Activated CD8-positive, alpha-beta T cell treated with anti-CD3 and anti-CD28 coated beads for 36 hours (primary cell): ENCODE results near the gene DGKB. TPM values are rescaled to one million over a fixed set of nuclear protein-coding genes. Genes with fewer than 3 reads are reported as not detected.

Source experiments
- ATAC-seq: fragments of 200-7000 bp; cut with Tn5 transposase; one replicate; pipeline ENCODE4 v1.10.0; 2021; ENCODE audit warnings: mild to moderate bottlenecking, moderate library complexity
- CTCF ChIA-PET: fragments of 350-600 bp; sonication (Branson Sonifier 250); formaldehyde crosslinking; loops from one replicate; lab custom pipeline; 2021; ENCODE audit warnings: antibody characterized with exemption; lab: Charles Lee
- POLR2A ChIA-PET: fragments of 350-600 bp; sonication (Branson Sonifier 250); formaldehyde crosslinking; loops from one replicate; lab custom pipeline; 2021; ENCODE audit warnings: antibody characterized with exemption; lab: Charles Lee
- DNase-seq: peaks from one replicate; pipeline ENCODE4 v3.0.0-alpha.2; 2020
- H3K27ac Mint-ChIP-seq: one replicate; pipeline ENCODE4 v1.8.0; 2021; ENCODE audit warnings: mild to moderate bottlenecking, mixed read lengths
- H3K27me3 Mint-ChIP-seq: one replicate; pipeline ENCODE4 v1.8.0; 2021; ENCODE audit warnings: mixed read lengths
- H3K36me3 Mint-ChIP-seq: one replicate; pipeline ENCODE4 v1.8.0; 2021; ENCODE audit warnings: low read depth, mixed read lengths
- H3K4me1 Mint-ChIP-seq: one replicate; pipeline ENCODE4 v1.8.0; 2021; ENCODE audit warnings: low read depth, mixed read lengths
- H3K4me3 Mint-ChIP-seq: one replicate; pipeline ENCODE4 v1.8.0; 2021; ENCODE audit warnings: mild to moderate bottlenecking, moderate library complexity, mixed read lengths
- H3K9me3 Mint-ChIP-seq: one replicate; pipeline ENCODE4 v1.8.0; 2021; ENCODE audit warnings: mixed read lengths
- intact Hi-C: fragments of 100-400 bp; cut with micrococcal nuclease; formaldehyde crosslinking; loops from one replicate; pipeline ENCODE4 v1.10.0; 2022
- total RNA-seq, 2 experiments: library from RNA; stranded (reverse); gene quantifications; one replicate each; pipeline ENCODE4 v1.2.3, GENCODE V29; 2021
- TF ChIP-seq, protein P1 (sequence below): fragments of 200-600 bp; IDR thresholded peaks from one replicate; pipeline ENCODE4 v1.8.0; 2022; ENCODE audit warnings: antibody characterized with exemption, mild to moderate bottlenecking

The DGKB gene
- total RNA-seq, 2 experiments from 2014 or later, result not detected

DNA sequence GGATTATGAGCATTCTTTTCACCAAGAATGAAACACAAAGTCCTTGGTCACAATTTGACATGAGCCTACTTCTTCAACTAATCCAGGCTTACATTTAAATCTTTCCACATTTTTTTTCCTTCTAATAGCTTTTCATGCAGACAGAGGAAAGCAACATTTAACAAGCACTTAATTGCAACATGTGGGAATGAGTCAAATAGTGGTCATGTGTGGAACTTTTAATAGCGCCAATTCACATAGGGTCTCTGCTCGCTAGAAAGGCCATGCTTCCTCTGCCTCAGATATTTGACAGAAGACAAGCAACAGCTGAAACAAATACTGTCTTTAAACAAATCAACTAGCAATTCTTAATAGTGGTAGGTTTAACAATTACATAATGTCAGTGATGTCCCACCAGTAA, 627.2 kb downstream of the DGKB start:
- ChIA-PET POLR2A (no interaction called here), CTCF (no interaction called here)
- peaks cover 2% of the 10 kb centered on the region for H3K9me3 Mint-ChIP-seq
- intact Hi-C loops, result no loop called here
- DNase-seq, result no peak
- H3K4me1 Mint-ChIP-seq, result no peaks in the 10 kb centered on the region
- H3K4me3 Mint-ChIP-seq, result no peak overlapping the region
- TF ChIP-seq, protein P1, sequence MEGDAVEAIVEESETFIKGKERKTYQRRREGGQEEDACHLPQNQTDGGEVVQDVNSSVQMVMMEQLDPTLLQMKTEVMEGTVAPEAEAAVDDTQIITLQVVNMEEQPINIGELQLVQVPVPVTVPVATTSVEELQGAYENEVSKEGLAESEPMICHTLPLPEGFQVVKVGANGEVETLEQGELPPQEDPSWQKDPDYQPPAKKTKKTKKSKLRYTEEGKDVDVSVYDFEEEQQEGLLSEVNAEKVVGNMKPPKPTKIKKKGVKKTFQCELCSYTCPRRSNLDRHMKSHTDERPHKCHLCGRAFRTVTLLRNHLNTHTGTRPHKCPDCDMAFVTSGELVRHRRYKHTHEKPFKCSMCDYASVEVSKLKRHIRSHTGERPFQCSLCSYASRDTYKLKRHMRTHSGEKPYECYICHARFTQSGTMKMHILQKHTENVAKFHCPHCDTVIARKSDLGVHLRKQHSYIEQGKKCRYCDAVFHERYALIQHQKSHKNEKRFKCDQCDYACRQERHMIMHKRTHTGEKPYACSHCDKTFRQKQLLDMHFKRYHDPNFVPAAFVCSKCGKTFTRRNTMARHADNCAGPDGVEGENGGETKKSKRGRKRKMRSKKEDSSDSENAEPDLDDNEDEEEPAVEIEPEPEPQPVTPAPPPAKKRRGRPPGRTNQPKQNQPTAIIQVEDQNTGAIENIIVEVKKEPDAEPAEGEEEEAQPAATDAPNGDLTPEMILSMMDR, result no peak
- H3K27ac Mint-ChIP-seq, result no peak overlapping the region
- no peaks in the 10 kb centered on the region for H3K36me3 Mint-ChIP-seq
- ATAC-seq, result no peak
- peaks cover 1% of the 10 kb centered on the region for H3K27me3 Mint-ChIP-seq

DNA sequence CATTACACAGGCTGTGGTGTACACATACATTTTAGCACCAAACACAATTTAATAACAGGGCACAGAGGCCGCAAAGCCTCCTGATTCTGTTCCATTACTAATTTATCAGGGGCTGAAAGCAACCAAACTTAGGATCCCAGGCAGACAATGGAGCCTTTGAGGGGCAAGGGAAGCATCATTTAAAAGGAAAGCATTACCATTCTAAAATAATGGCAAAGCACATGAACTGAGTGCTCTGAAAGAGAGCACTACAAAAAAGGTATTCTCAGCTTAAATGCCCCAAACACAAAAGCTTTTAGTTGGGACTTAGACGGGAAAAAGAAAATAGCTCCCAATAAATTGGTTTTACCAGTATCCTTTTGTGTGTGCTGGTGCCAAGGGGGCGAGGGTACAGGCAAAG, 631.1 kb downstream of the DGKB start:
- Mint-ChIP-seq H3K4me3 (no peak overlapping the region), H3K27ac (no peak overlapping the region), H3K4me1 (no peaks in the 10 kb centered on the region), H3K27me3 (no peaks in the 10 kb centered on the region), H3K36me3 (no peaks in the 10 kb centered on the region), H3K9me3 (peaks cover 2% of the 10 kb centered on the region)
- ChIA-PET POLR2A (no interaction called here), CTCF (no interaction called here)
- no peak for DNase-seq
- TF ChIP-seq, protein P1, result no peak
- no peak for ATAC-seq
- intact Hi-C loops, result no loop called here

DNA sequence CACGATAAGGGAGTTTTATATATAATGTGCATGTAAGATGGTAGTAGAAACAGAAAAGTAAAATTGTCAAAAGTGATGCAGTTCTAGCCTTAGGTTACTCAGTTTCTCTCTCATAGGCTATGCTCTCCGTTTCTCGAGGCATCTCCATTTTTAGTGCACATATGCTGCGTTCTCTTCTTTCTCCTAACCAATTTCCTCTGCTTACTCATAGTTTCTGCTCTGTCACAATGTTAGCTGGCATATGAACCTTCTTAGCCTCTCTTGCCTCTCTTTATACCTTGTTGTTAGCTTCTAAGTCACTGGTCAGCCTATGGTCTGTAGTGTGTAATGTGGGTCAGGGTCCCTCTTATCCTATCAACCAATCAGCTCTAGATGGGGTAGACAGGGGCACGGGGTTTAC, 632.5 kb downstream of the DGKB start:
- TF ChIP-seq, protein P1, result no peak
- no peaks in the 10 kb centered on the region for H3K4me1 Mint-ChIP-seq
- H3K27ac Mint-ChIP-seq, result no peak overlapping the region
- peaks cover 4% of the 10 kb centered on the region for H3K9me3 Mint-ChIP-seq
- intact Hi-C loops, result no loop called here
- no peaks in the 10 kb centered on the region for H3K36me3 Mint-ChIP-seq
- no peak for DNase-seq
- H3K27me3 Mint-ChIP-seq, result no peaks in the 10 kb centered on the region
- POLR2A ChIA-PET, result no interaction called here
- no peak overlapping the region for H3K4me3 Mint-ChIP-seq
- CTCF ChIA-PET, result no interaction called here
- ATAC-seq, result no peak

DNA sequence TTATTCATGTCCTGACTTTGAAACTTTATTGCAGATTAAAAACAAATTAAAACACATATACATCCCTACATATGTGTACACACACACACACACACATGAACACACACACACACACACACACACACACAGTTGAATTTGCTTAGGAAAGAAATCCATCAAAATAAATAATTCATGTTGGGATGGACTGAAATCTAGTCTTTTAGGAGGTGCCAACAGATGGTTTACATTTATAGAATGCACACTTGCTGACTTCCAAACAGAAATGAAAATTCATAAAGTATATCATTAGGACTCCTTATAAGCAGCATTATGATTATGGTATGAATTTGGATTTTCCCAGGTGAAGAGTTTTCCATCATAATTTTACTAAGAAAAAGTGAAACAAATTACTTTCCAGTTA, 642.5 kb downstream of the DGKB start:
- DNase-seq, result no peak
- ATAC-seq, result no peak
- ChIA-PET POLR2A (no interaction called here), CTCF (no interaction called here)
- intact Hi-C loops, result no loop called here
- Mint-ChIP-seq H3K27ac (no peak overlapping the region), H3K4me1 (no peaks in the 10 kb centered on the region), H3K36me3 (no peaks in the 10 kb centered on the region), H3K9me3 (no peaks in the 10 kb centered on the region), H3K4me3 (no peak overlapping the region), H3K27me3 (no peaks in the 10 kb centered on the region)
- TF ChIP-seq, protein P1, result no peak

DNA sequence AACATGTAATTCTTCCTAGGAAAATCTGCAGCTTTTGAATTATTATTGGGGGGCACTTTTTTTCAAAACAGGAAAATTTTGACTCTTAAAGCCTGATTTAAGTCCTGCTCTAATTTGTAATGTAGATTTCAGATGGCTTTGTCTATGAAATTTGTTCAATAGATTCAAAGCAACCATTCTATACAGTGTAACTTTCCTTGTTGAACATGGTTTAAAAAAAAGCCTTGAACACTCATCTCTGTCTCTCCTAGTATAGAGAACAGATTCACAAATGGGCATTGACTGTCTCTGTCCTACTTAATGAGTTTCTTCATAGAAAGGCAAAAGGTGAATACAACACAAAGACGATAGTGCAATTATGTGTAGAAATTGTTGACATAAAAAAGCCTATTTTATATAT, 643.7 kb downstream of the DGKB start:
- DNase-seq (no peak), ATAC-seq (no peak)
- no peaks in the 10 kb centered on the region for H3K4me1 Mint-ChIP-seq
- H3K9me3 Mint-ChIP-seq, result no peaks in the 10 kb centered on the region
- CTCF ChIA-PET, result no interaction called here
- TF ChIP-seq, protein P1, result no peak
- POLR2A ChIA-PET, result no interaction called here
- intact Hi-C loops, result no loop called here
- no peaks in the 10 kb centered on the region for H3K36me3 Mint-ChIP-seq
- H3K27ac Mint-ChIP-seq, result no peak overlapping the region
- H3K4me3 Mint-ChIP-seq, result no peak overlapping the region
- H3K27me3 Mint-ChIP-seq, result no peaks in the 10 kb centered on the region
